HG03108 (cell line): ENCODE measurements around the gene GGA1.
A peak's percentile ranks its signal among the peaks of the same experiment; 100 is the strongest.

Experiments used
- ATAC-seq: cut with Tn5 transposase; IDR thresholded peaks from one replicate; pipeline ENCODE4 v1.9.1; 2021; ENCODE audit warnings: moderate library complexity; ENCODE audit not compliant: unreplicated experiment

Gene GGA1

GRCh38 chr22:37665487-37665886, 56.9 kb downstream of the GGA1 start:
- no peak for ATAC-seq

GRCh38 chr22:37669586-37669985, 61.0 kb downstream of the GGA1 start:
- ATAC-seq = no peak

GRCh38 chr22:37672206-37672919, 63.7 kb downstream of the GGA1 start:
- ATAC-seq = no peak

GRCh38 chr22:37672920-37673455, 64.4 kb downstream of the GGA1 start:
- ATAC-seq = no peak

- no peak for ATAC-seq
These were observed 65.6 kb downstream of the GGA1 start for GRCh38 chr22:37674248-37674647.

GRCh38 chr22:37674951-37675929, 66.6 kb downstream of the GGA1 start, which contains the start of gene LGALS1:
Gene LGALS1 (plus strand): TSS chr22:37675636. CDS start chr22:37675703, 67 bp downstream.
- peak; percentile 54 for ATAC-seq

- ATAC-seq = no peak
These were observed 67.5 kb downstream of the GGA1 start for GRCh38 chr22:37675930-37676735.

- peak; percentile 40 for ATAC-seq
These were observed 68.3 kb downstream of the GGA1 start for GRCh38 chr22:37676736-37677492.

- ATAC-seq = peak; percentile 2
These were observed 68.9 kb downstream of the GGA1 start for GRCh38 chr22:37677493-37677974.

GRCh38 chr22:37678372-37678771, 69.7 kb downstream of the GGA1 start:
- no peak for ATAC-seq

GRCh38 chr22:37679670-37680069, 71.0 kb downstream of the GGA1 start:
- ATAC-seq = no peak

- no peak for ATAC-seq
These were observed 71.7 kb downstream of the GGA1 start for GRCh38 chr22:37680191-37680851.

- no peak for ATAC-seq
These were observed 72.4 kb downstream of the GGA1 start for GRCh38 chr22:37681001-37681424.

GRCh38 chr22:37681556-37682049, 73.0 kb downstream of the GGA1 start:
- ATAC-seq = no peak
